GM23338 (cell line): ENCODE measurements around the gene SYNE2. TPM values are rescaled to one million over a fixed set of nuclear protein-coding genes. Genes with fewer than 3 reads are reported as not detected.

Experiments used
- ATAC-seq: fragments of 200-7000 bp; cut with Tn5 transposase; 3 replicates; pipeline ENCODE4 v1.9.1; 2020
- DNase-seq: peaks from one replicate; pipeline ENCODE4 v3.0.0-alpha.2; 2015; ENCODE audit warnings: low spot score
- H2AFZ ChIP-seq: fragments of 200-600 bp; sonication (generic); 2 replicates; pipeline ENCODE4 v1.8.0; 2016; ENCODE audit warnings: antibody characterized with exemption, mild to moderate bottlenecking, moderate library complexity
- H3F3A ChIP-seq: fragments of 200-600 bp; sonication (generic); replicated peaks from 2 replicates; pipeline ENCODE4 v1.8.0; 2017; ENCODE audit warnings: antibody characterized with exemption, mixed run types, low read depth
- H3K27ac ChIP-seq: fragments of 200-600 bp; sonication (generic); 2 replicates; pipeline ENCODE4 v1.6.1; 2016; ENCODE audit warnings: low read depth
- H3K27me3 ChIP-seq: fragments of 200-600 bp; sonication (generic); 2 replicates; pipeline ENCODE4 v1.8.0; 2016; ENCODE audit warnings: mild to moderate bottlenecking, mixed run types, moderate library complexity; ENCODE audit not compliant: insufficient read depth
- H3K36me3 ChIP-seq: fragments of 200-600 bp; sonication (generic); 2 replicates; pipeline ENCODE4 v1.8.0; 2016; ENCODE audit warnings: mild to moderate bottlenecking; ENCODE audit not compliant: insufficient read depth
- H3K4me1 ChIP-seq: fragments of 200-600 bp; sonication (generic); 2 replicates; pipeline ENCODE4 v1.8.0; 2016; ENCODE audit warnings: mild to moderate bottlenecking, moderate library complexity; ENCODE audit not compliant: insufficient read depth
- H3K4me2 ChIP-seq: fragments of 200-600 bp; sonication (generic); 2 replicates; pipeline ENCODE4 v1.7.1; 2017; ENCODE audit warnings: mixed run types
- H3K4me3 ChIP-seq: fragments of 200-600 bp; sonication (generic); 2 replicates; pipeline ENCODE4 v1.6.1; 2016; ENCODE audit warnings: mixed run types
- H3K79me2 ChIP-seq: fragments of 200-600 bp; sonication (generic); replicated peaks from 2 replicates; pipeline ENCODE4 v1.8.0; 2017; ENCODE audit warnings: mild to moderate bottlenecking; ENCODE audit not compliant: insufficient read depth
- H3K9me2 ChIP-seq: fragments of 200-600 bp; sonication (generic); 2 replicates; pipeline ENCODE4 v1.8.0; 2017; ENCODE audit not compliant: insufficient read depth
- H4K20me1 ChIP-seq: fragments of 200-600 bp; sonication (generic); replicated peaks from 2 replicates; pipeline ENCODE4 v1.8.0; 2017; ENCODE audit warnings: mild to moderate bottlenecking; ENCODE audit not compliant: insufficient read depth
- H3K27ac Mint-ChIP-seq: 2 replicates; pipeline ENCODE4 v1.8.0; 2020; ENCODE audit warnings: inconsistent platforms, mild to moderate bottlenecking, moderate library complexity, mixed read lengths
- H3K27me3 Mint-ChIP-seq: 3 replicates; pipeline ENCODE4 v1.8.0; 2022; ENCODE audit warnings: low read depth, mild to moderate bottlenecking, moderate library complexity, mixed read lengths, inconsistent platforms; ENCODE audit not compliant: insufficient read depth, poor library complexity
- H3K36me3 Mint-ChIP-seq: 3 replicates; pipeline ENCODE4 v1.8.0; 2021; ENCODE audit warnings: low read depth, mild to moderate bottlenecking, inconsistent platforms, moderate library complexity, mixed read lengths
- H3K4me1 Mint-ChIP-seq: 3 replicates; pipeline ENCODE4 v1.8.0; 2020; ENCODE audit warnings: mild to moderate bottlenecking, inconsistent platforms, mixed read lengths
- H3K4me3 Mint-ChIP-seq: 3 replicates; pipeline ENCODE4 v1.8.0; 2021; ENCODE audit warnings: moderate library complexity, mild to moderate bottlenecking, inconsistent platforms, mixed read lengths
- H3K9me3 Mint-ChIP-seq: 3 replicates; pipeline ENCODE4 v1.8.0; 2020; ENCODE audit warnings: moderate library complexity, mild to moderate bottlenecking, inconsistent platforms, mixed read lengths
- CREB1 ChIP-seq: fragments of 250-450 bp; sonication (Bioruptor Pico); IDR thresholded peaks from 2 replicates; pipeline ENCODE4 v1.5.0; 2020; ENCODE audit warnings: low read depth, mild to moderate bottlenecking, moderate library complexity
- CTCF ChIP-seq, 2 experiments: fragments of 200-600 bp in 1 of 2; sonication (generic) in 1 of 2; conservative IDR thresholded peaks; 2 replicates each; pipeline versions ENCODE4 v1.5.1 to v1.6.1; 2016 to 2017; ENCODE audit warnings: antibody characterized with exemption in 2 of 2, low read depth in 2 of 2, mild to moderate bottlenecking in 2 of 2, moderate library complexity in 1 of 2
- EZH2phosphoT487 ChIP-seq: fragments of 200-600 bp; sonication (generic); IDR thresholded peaks from one replicate; pipeline ENCODE4 v1.8.1; 2018; ENCODE audit warnings: antibody characterized with exemption; ENCODE audit not compliant: unreplicated experiment
- JUNB ChIP-seq: IDR thresholded peaks from one replicate; pipeline ENCODE4 v1.6.1; 2016; ENCODE audit warnings: antibody characterized with exemption; ENCODE audit not compliant: unreplicated experiment
- POLR2AphosphoS5 ChIP-seq: IDR thresholded peaks from 2 replicates; pipeline ENCODE4 v1.6.1; 2016; ENCODE audit warnings: antibody characterized with exemption, low read depth
- ZNF331 ChIP-seq: fragments of 250-450 bp; sonication (Bioruptor Pico); IDR thresholded peaks from 2 replicates; pipeline ENCODE4 v1.5.0; 2020; ENCODE audit warnings: low read depth, mild to moderate bottlenecking, moderate library complexity
- ZNF462 ChIP-seq: fragments of 250-450 bp; sonication (Bioruptor Pico); IDR thresholded peaks from 2 replicates; pipeline ENCODE4 v1.5.0; 2020; ENCODE audit warnings: mild to moderate bottlenecking, moderate library complexity
- polyA plus RNA-seq: library from polyadenylated mRNA; unstranded; fragments of >200 nt; fragmentation: Nextera tagmentation; extraction: Ambion mirVana; gene quantifications from 2 replicates; pipeline ENCODE4 v1.2.1, GENCODE V29; 2016
- total RNA-seq: library from RNA; depleted of rRNA; stranded (reverse); fragments of >200 nt; shearing (Covaris generic); gene quantifications from 2 replicates; pipeline ENCODE4 v1.2.3, GENCODE V29; 2014

SYNE2 gene
- total and polyA plus RNA-seq, 2 experiments from 2014 or later: 34.3 to 86.5 TPM

GRCh38 chr14:64008016-64008415, 155.2 kb downstream of the SYNE2 start:
- Mint-ChIP-seq H3K4me3 (no peak overlapping the region), H3K36me3 (peaks cover 10% of the 10 kb centered on the region), H3K9me3 (no peaks in the 10 kb centered on the region; the same call in 2 of the 3 replicates), H3K4me1 (no peaks in the 10 kb centered on the region), H3K27me3 (peaks cover 4% of the 10 kb centered on the region), H3K27ac (no peak overlapping the region)
- no peak overlapping the region for H2AFZ ChIP-seq
- no peaks in the 10 kb centered on the region for H3K27me3 ChIP-seq
- H3K4me3 ChIP-seq: no peak overlapping the region
- no peak for TF ChIP-seq CREB1 (CRISPR knock-in tag)
- H3F3A ChIP-seq: no peaks in the 10 kb centered on the region
- no peak overlapping the region for H3K4me2 ChIP-seq
- H3K4me1 ChIP-seq: no peaks in the 10 kb centered on the region
- 0 out of 2 replicates have a peak, but pooled peaks cover 3% of the 10 kb centered on the region for H4K20me1 ChIP-seq
- no peak for ATAC-seq
- H3K9me2 ChIP-seq: no peaks in the 10 kb centered on the region
- no peak for DNase-seq
- no peaks in the 10 kb centered on the region for H3K36me3 ChIP-seq
- no peaks in the 10 kb centered on the region for H3K79me2 ChIP-seq
- no peak overlapping the region for H3K27ac ChIP-seq

- Histone ChIP-seq H3K79me2 (no peaks in the 10 kb centered on the region), H2AFZ (no peak overlapping the region), H3K9me2 (no peaks in the 10 kb centered on the region), H3K4me2 (no peak overlapping the region), H3K4me3 (no peak overlapping the region), H3K27me3 (no peaks in the 10 kb centered on the region), H4K20me1 (0 out of 2 replicates have a peak, but pooled peaks cover 3% of the 10 kb centered on the region), H3K36me3 (no peaks in the 10 kb centered on the region), H3K27ac (no peak overlapping the region), H3K4me1 (no peaks in the 10 kb centered on the region), H3F3A (no peaks in the 10 kb centered on the region)
- Mint-ChIP-seq H3K27me3 (peaks cover 2% of the 10 kb centered on the region), H3K4me3 (no peak overlapping the region), H3K36me3 (peaks cover 16% of the 10 kb centered on the region; the same call in 2 of the 3 replicates), H3K27ac (peak overlapping the region; percentile 24; the same call in 1 of the 2 replicates), H3K4me1 (no peaks in the 10 kb centered on the region), H3K9me3 (no peaks in the 10 kb centered on the region; the same call in 2 of the 3 replicates)
- DNase-seq (no peak), ATAC-seq (no peak)
- TF ChIP-seq CTCF (conservative IDR thresholded peaks at IDR 0.05; ENCODE audit: low read depth in 2 of 2) (no peak), EZH2phosphoT487 (no peak), ZNF331 (CRISPR knock-in tag) (no peak)
These were observed 159.2 kb downstream of the SYNE2 start for GRCh38 chr14:64012003-64012402.

GRCh38 chr14:64012720-64013119, 159.9 kb downstream of the SYNE2 start:
- H3K36me3 Mint-ChIP-seq: peaks cover 19% of the 10 kb centered on the region; the same call in 2 of the 3 replicates
- Histone ChIP-seq H3K27ac (no peak overlapping the region), H3F3A (no peaks in the 10 kb centered on the region), H3K27me3 (no peaks in the 10 kb centered on the region), H3K4me1 (no peaks in the 10 kb centered on the region), H2AFZ (no peak overlapping the region), H3K36me3 (no peaks in the 10 kb centered on the region), H3K79me2 (no peaks in the 10 kb centered on the region), H3K4me3 (no peak overlapping the region), H4K20me1 (0 out of 2 replicates have a peak, but pooled peaks cover 3% of the 10 kb centered on the region), H3K9me2 (no peaks in the 10 kb centered on the region), H3K4me2 (no peak overlapping the region)
- H3K4me3 Mint-ChIP-seq: no peak overlapping the region
- no peaks in the 10 kb centered on the region; the same call in 2 of the 3 replicates for H3K9me3 Mint-ChIP-seq
- no peak overlapping the region for H3K27ac Mint-ChIP-seq
- DNase-seq: no peak
- no peak for ATAC-seq
- no peaks in the 10 kb centered on the region for H3K4me1 Mint-ChIP-seq
- H3K27me3 Mint-ChIP-seq: peaks cover 2% of the 10 kb centered on the region
- TF ChIP-seq ZNF331 (CRISPR knock-in tag): no peak
- no peak for TF ChIP-seq POLR2AphosphoS5
- TF ChIP-seq ZNF462: no peak
- no peak for TF ChIP-seq JUNB
